HepG2 (cell line): Measurements from ENCODE around the gene SMIM14. TPM values are rescaled to one million over a fixed set of nuclear protein-coding genes. Genes with fewer than 3 reads are reported as not detected.
A peak's percentile ranks its signal among the peaks of the same experiment; 100 is the strongest.

Experiments used
- FOXA3 ChIP-seq: IDR thresholded peaks from 2 replicates; pipeline ENCODE4 v1.6.1; 2016; ENCODE audit warnings: missing genetic modification reagents, missing compliant biosample characterization
- GLI4 ChIP-seq: sonication (generic); formaldehyde crosslinking; IDR thresholded peaks from 2 replicates; pipeline ENCODE4 v1.5.1; 2020; ENCODE audit warnings: missing genetic modification reagents, mild to moderate bottlenecking, moderate library complexity, borderline replicate concordance
- GZF1 ChIP-seq: sonication (generic); formaldehyde crosslinking; IDR thresholded peaks from 2 replicates; pipeline ENCODE4 v1.5.1; 2020; ENCODE audit warnings: mild to moderate bottlenecking, missing genetic modification reagents
- HIVEP1 ChIP-seq: sonication (generic); formaldehyde crosslinking; IDR thresholded peaks from 2 replicates; pipeline ENCODE4 v1.4.0; 2020; ENCODE audit warnings: mild to moderate bottlenecking, missing genetic modification reagents
- KDM2A ChIP-seq: sonication (generic); formaldehyde crosslinking; IDR thresholded peaks from 2 replicates; pipeline ENCODE4 v1.4.0; 2020; ENCODE audit warnings: low read depth, missing genetic modification reagents, borderline replicate concordance
- KMT2B ChIP-seq: IDR thresholded peaks from 2 replicates; pipeline ENCODE4 v1.6.1; 2016; ENCODE audit warnings: missing genetic modification reagents, missing compliant biosample characterization
- MIXL1 ChIP-seq: IDR thresholded peaks from 2 replicates; pipeline ENCODE4 v1.6.1; 2016
- MTA1 ChIP-seq: sonication (generic); formaldehyde crosslinking; IDR thresholded peaks from 2 replicates; pipeline ENCODE4 v1.4.0; 2020; ENCODE audit warnings: missing genetic modification reagents, mild to moderate bottlenecking, borderline replicate concordance
- MZF1 ChIP-seq: sonication (generic); formaldehyde crosslinking; IDR thresholded peaks from 2 replicates; pipeline ENCODE4 v1.8.1; 2023; ENCODE audit warnings: mild to moderate bottlenecking, missing genetic modification reagents, borderline replicate concordance
- NFKBIZ ChIP-seq: IDR thresholded peaks from 2 replicates; pipeline ENCODE4 v1.6.1; 2018; ENCODE audit warnings: missing genetic modification reagents, missing compliant biosample characterization
- NR0B2 ChIP-seq: sonication (generic); formaldehyde crosslinking; IDR thresholded peaks from 2 replicates; pipeline ENCODE4 v1.4.0; 2020; ENCODE audit warnings: mild to moderate bottlenecking, missing genetic modification reagents
- NR2F2 ChIP-seq: IDR thresholded peaks from 2 replicates; pipeline ENCODE4 v1.6.1; 2012; ENCODE audit warnings: low read depth, inconsistent platforms, borderline replicate concordance
- NRL ChIP-seq: sonication (generic); formaldehyde crosslinking; IDR thresholded peaks from 2 replicates; pipeline ENCODE4 v1.5.0; 2020; ENCODE audit warnings: missing genetic modification reagents, mild to moderate bottlenecking, moderate library complexity, borderline replicate concordance
- RNF2 ChIP-seq: fragments of 450-650 bp; conservative IDR thresholded peaks from 2 replicates; pipeline ENCODE4 v1.6.1; 2016; ENCODE audit warnings: low read depth
- SNAI1 ChIP-seq: sonication (generic); formaldehyde crosslinking; IDR thresholded peaks from 2 replicates; pipeline ENCODE4 v1.5.0; 2020; ENCODE audit warnings: mild to moderate bottlenecking, missing genetic modification reagents, borderline replicate concordance
- THAP9 ChIP-seq: sonication (generic); formaldehyde crosslinking; IDR thresholded peaks from 2 replicates; pipeline ENCODE4; 2020; ENCODE audit warnings: missing genetic modification reagents, mild to moderate bottlenecking, borderline replicate concordance
- WIZ ChIP-seq: sonication (generic); formaldehyde crosslinking; IDR thresholded peaks from 2 replicates; pipeline ENCODE4 v1.5.1; 2020; ENCODE audit warnings: mild to moderate bottlenecking, missing genetic modification reagents
- ZFP41 ChIP-seq: sonication (generic); formaldehyde crosslinking; IDR thresholded peaks from 2 replicates; pipeline ENCODE4 v1.4.0; 2020; ENCODE audit warnings: mild to moderate bottlenecking, missing genetic modification reagents, borderline replicate concordance
- ZFP62 ChIP-seq: sonication (generic); formaldehyde crosslinking; IDR thresholded peaks from 2 replicates; pipeline ENCODE4 v1.4.0; 2020; ENCODE audit warnings: missing genetic modification reagents
- ZFP91 ChIP-seq: sonication (generic); formaldehyde crosslinking; IDR thresholded peaks from 2 replicates; pipeline ENCODE4 v1.9.0; 2022; ENCODE audit warnings: missing genetic modification reagents, mild to moderate bottlenecking, borderline replicate concordance
- ZIK1 ChIP-seq: sonication (generic); formaldehyde crosslinking; IDR thresholded peaks from 2 replicates; pipeline ENCODE4 v1.5.0; 2020; ENCODE audit warnings: mild to moderate bottlenecking, low read depth, missing genetic modification reagents, borderline replicate concordance
- ZNF329 ChIP-seq: sonication (generic); formaldehyde crosslinking; IDR thresholded peaks from 2 replicates; pipeline ENCODE4 v1.9.0; 2021; ENCODE audit warnings: low read depth, mild to moderate bottlenecking, missing genetic modification reagents
- ZNF414 ChIP-seq: sonication (generic); formaldehyde crosslinking; IDR thresholded peaks from 2 replicates; pipeline ENCODE4 v1.5.0; 2020; ENCODE audit warnings: missing genetic modification reagents
- ZNF451 ChIP-seq: sonication (generic); formaldehyde crosslinking; IDR thresholded peaks from 2 replicates; pipeline ENCODE4 v1.5.0; 2020; ENCODE audit warnings: mild to moderate bottlenecking, missing genetic modification reagents
- ZNF564 ChIP-seq: sonication (generic); formaldehyde crosslinking; IDR thresholded peaks from 2 replicates; pipeline ENCODE4 v1.8.1; 2023; ENCODE audit warnings: mild to moderate bottlenecking, missing genetic modification reagents
- ZNF883 ChIP-seq: sonication (generic); formaldehyde crosslinking; IDR thresholded peaks from 2 replicates; pipeline ENCODE4 v1.5.1; 2020; ENCODE audit warnings: mild to moderate bottlenecking, missing genetic modification reagents; ENCODE audit errors: not compliant biosample characterization
- polyA plus RNA-seq, 8 experiments: library from polyadenylated mRNA; depleted of rRNA in 3 of 8; stranded (reverse) in 7 of 8; unstranded in 1 of 8; fragments of >200 nt; fragmentation: Illumina TruSeq in 4 of 8; extraction: Trizol in 4 of 8; gene quantifications; 2 replicates each; pipeline versions ENCODE4 v1.2.1 to v1.2.3, GENCODE V29; 2011 to 2016; ENCODE audit warnings: low read depth in 4 of 8, missing spikeins in 1 of 8, mixed read lengths in 1 of 8; ENCODE audit not compliant: insufficient read depth in 1 of 8
- total RNA-seq, 5 experiments: library from RNA; depleted of rRNA; stranded (reverse); fragments of >200 nt; fragmentation: Illumina TruSeq; extraction: Trizol; gene quantifications; 2 replicates each; pipeline ENCODE4 v1.2.3, GENCODE V29; 2016; ENCODE audit warnings: low read depth in 1 of 5

The SMIM14 gene
- total and polyA plus RNA-seq, 2 of the 13 experiments (the other 11 are each of a cell fraction or from before 2014, with no cell fraction given): 16.3 to 28.1 TPM

GRCh38 chr4:39514888-39515401, 123.7 kb downstream of the SMIM14 start (continued):
- no peak for TF ChIP-seq ZFP91 (CRISPR knock-in tag)
- TF ChIP-seq ZNF883 (CRISPR knock-in tag): no peak
- TF ChIP-seq HIVEP1 (CRISPR knock-in tag): peak; percentile 46; the same call in 1 of the 2 replicates
- TF ChIP-seq ZNF329 (CRISPR knock-in tag): no peak
- TF ChIP-seq KMT2B (CRISPR knock-in tag): peak; percentile 32; the same call in 1 of the 2 replicates
- no peak for TF ChIP-seq SNAI1
- peak; percentile 88 for TF ChIP-seq MIXL1 (CRISPR knock-in tag)
- peak; percentile 98 for TF ChIP-seq FOXA3 (CRISPR knock-in tag)
- peak; percentile 90; the same call in 1 of the 2 replicates for TF ChIP-seq NFKBIZ (CRISPR knock-in tag)
- TF ChIP-seq ZFP41 (CRISPR knock-in tag): no peak
- no peak for TF ChIP-seq GLI4
- no peak for TF ChIP-seq ZFP62 (CRISPR knock-in tag)
- no peak for TF ChIP-seq MZF1
- TF ChIP-seq ZIK1: no peak
- TF ChIP-seq ZNF414 (CRISPR knock-in tag): peak; percentile 91; the same call in 1 of the 2 replicates
- TF ChIP-seq NRL (CRISPR knock-in tag): no peak
- no peak for TF ChIP-seq WIZ (CRISPR knock-in tag)
- TF ChIP-seq MTA1 (CRISPR knock-in tag): peak; percentile 26; the same call in 1 of the 2 replicates
- TF ChIP-seq GZF1: no peak
- 0 out of 2 replicates have a peak, but pooled peaks have one; percentile 42 for TF ChIP-seq ZNF451
- TF ChIP-seq NR2F2: peak; percentile 93
- no peak for TF ChIP-seq ZNF564
- TF ChIP-seq RNF2: no peak
- 0 out of 2 replicates have a peak, but pooled peaks have one; percentile 59 for TF ChIP-seq KDM2A (CRISPR knock-in tag)
- TF ChIP-seq THAP9 (CRISPR knock-in tag): no peak
- no peak for TF ChIP-seq NR0B2 (CRISPR knock-in tag)
